ENCODE measurements around the gene PRSS48. TPM values are rescaled to one million over a fixed set of nuclear protein-coding genes. Genes with fewer than 3 reads are reported as not detected.

PRSS48 gene
- polyA plus RNA-seq, 1 experiment: not detected

DNA sequence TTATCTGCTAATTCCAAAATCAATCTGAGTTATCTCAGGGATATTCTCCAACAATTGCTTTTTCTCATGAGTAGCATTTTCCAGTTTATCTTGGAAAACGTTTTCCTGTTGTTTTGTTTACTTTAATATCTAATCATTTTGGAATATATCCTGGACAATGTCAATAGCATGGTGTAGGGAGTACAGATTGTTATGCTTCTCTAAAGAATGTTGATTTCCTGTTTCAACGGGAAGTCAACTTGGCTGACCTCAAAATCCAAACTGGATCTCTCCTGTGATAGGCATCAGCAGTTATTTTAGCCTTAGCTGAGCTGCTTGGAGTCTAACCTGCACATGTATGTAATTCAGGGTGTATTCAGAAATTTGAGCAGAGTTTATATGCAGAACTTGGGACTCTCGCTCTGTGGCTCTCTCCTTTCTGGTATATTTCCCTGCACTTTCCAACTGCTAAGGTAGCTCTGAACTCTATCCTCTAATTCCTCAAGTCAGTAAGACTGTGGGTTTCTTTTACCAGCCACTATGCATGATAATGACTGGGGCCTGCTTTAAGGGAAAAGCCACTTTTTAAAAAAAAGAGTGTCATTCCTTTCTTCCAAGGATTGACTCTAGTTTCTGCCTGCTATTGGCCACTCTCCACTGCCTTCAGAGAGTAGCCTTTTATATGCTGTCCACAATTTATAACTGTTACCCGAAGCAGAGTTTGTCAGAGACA lies 7.7 kb downstream of the PRSS48 start:
- ChIA-PET POLR2A (interaction anchor here (0.5 kb wide), 1 partner anchor 178 kb away, joined by 7 read pairs; no protein-coding TSS in a partner anchor), CTCF (interaction anchor here (0.8 to 2.2 kb wide), 2 partner anchors 8 to 148 kb away, joined by 4 to 13 read pairs; partner anchors contain the start of gene PRSS48)
- no peak for DNase-seq (ENCODE audit: low read depth)
- TF ChIP-seq, protein P1, sequence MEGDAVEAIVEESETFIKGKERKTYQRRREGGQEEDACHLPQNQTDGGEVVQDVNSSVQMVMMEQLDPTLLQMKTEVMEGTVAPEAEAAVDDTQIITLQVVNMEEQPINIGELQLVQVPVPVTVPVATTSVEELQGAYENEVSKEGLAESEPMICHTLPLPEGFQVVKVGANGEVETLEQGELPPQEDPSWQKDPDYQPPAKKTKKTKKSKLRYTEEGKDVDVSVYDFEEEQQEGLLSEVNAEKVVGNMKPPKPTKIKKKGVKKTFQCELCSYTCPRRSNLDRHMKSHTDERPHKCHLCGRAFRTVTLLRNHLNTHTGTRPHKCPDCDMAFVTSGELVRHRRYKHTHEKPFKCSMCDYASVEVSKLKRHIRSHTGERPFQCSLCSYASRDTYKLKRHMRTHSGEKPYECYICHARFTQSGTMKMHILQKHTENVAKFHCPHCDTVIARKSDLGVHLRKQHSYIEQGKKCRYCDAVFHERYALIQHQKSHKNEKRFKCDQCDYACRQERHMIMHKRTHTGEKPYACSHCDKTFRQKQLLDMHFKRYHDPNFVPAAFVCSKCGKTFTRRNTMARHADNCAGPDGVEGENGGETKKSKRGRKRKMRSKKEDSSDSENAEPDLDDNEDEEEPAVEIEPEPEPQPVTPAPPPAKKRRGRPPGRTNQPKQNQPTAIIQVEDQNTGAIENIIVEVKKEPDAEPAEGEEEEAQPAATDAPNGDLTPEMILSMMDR (IDR thresholded peaks at IDR 0.05; ENCODE audit: insufficient read depth, low read depth, low read length): no peak
- Histone ChIP-seq H3K4me3 (ENCODE audit: low read depth, low read length) (no peak overlapping the region), H3K27me3 (ENCODE audit: control insufficient read depth, insufficient read depth, low read length) (no peaks in the 10 kb centered on the region), H3K36me3 (ENCODE audit: control insufficient read depth, insufficient read depth, low read length) (no peaks in the 10 kb centered on the region)

DNA sequence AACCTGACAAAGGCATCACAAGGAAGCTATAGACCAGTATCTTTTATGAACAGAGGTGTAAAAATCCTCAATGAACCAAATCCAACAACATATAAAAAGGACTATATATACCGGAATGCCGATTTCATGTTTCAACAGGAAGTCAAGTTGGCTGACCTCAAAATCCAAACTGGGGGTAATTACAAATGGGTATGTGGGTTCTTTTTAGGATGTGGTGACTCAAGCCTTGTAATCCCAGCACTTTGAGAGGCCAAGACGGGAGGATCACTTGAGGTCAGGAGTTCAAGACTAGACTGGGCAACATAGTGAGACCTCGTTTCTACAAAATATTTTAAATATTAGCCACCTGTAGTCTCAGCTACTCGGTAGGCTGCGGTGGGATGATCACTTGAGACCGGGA lies 10.4 kb downstream of the PRSS48 start:
- CTCF ChIA-PET: interaction anchor here (0.8 kb wide), 2 partner anchors 10 to 75 kb away, joined by 3 to 4 read pairs; partner anchors contain the start of gene PRSS48
- Histone ChIP-seq H3K36me3 (ENCODE audit: control insufficient read depth, insufficient read depth, low read length) (no peaks in the 10 kb centered on the region), H3K27me3 (ENCODE audit: control insufficient read depth, insufficient read depth, low read length) (no peaks in the 10 kb centered on the region), H3K4me3 (ENCODE audit: low read depth, low read length) (no peak overlapping the region)
- TF ChIP-seq, protein P1 (IDR thresholded peaks at IDR 0.05; ENCODE audit: insufficient read depth, low read depth, low read length): no peak
- DNase-seq (ENCODE audit: low read depth): no peak
- POLR2A ChIA-PET: no interaction called here

DNA sequence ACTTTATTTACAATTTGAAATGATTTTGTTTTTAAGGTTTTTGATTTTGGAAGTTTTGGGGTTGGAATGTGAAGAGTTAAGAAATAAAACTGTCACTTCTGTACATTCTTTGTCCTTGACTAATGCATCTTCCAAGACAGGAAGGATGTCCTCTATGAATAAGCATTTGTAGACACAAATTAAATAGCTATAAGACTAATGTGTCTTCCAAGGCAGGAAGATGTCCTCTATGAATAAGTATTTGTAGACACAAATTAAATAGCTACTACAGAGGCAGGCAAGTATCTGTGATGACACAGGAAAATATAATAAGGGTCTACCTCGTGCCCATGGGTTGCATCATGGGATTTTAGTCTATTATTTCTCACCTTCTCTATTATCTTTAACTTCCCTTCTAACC lies 14.5 kb downstream of the PRSS48 start:
- no peak for DNase-seq (ENCODE audit: low read depth)
- no peaks in the 10 kb centered on the region for H3K27me3 ChIP-seq (ENCODE audit: control insufficient read depth, insufficient read depth, low read length)
- no peak overlapping the region for H3K4me3 ChIP-seq (ENCODE audit: low read depth, low read length)
- TF ChIP-seq, protein P1 (IDR thresholded peaks at IDR 0.05; ENCODE audit: insufficient read depth, low read depth, low read length): no peak
- POLR2A ChIA-PET: no interaction called here
- CTCF ChIA-PET: interaction anchor here (0.7 kb wide), 2 partner anchors 10 to 15 kb away, joined by 3 to 4 read pairs; partner anchors contain the start of gene PRSS48
- H3K36me3 ChIP-seq (ENCODE audit: control insufficient read depth, insufficient read depth, low read length): no peaks in the 10 kb centered on the region

DNA sequence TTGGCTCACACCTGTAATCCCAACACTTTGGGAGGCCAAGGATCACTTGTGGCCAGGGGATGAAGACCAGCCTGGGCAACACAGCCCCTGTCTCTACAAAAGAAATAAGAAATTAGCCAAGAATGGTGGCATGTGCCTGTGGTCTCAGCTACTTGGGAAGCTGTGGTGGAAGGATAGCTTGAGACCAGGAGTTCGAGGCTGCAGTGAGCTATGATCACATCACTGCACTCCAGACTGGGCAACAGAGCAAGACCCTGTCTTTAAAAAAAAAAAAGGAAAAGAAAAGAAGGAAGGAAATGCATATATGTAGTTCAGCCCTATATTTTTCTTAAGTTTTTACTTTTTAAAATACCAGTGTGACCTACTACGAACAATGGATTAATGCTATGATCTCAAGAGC lies 15.1 kb downstream of the PRSS48 start:
- DNase-seq (ENCODE audit: low read depth): no peak
- POLR2A ChIA-PET: no interaction called here
- Histone ChIP-seq H3K4me3 (ENCODE audit: low read depth, low read length) (no peak overlapping the region), H3K36me3 (ENCODE audit: control insufficient read depth, insufficient read depth, low read length) (no peaks in the 10 kb centered on the region), H3K27me3 (ENCODE audit: control insufficient read depth, insufficient read depth, low read length) (no peaks in the 10 kb centered on the region)
- CTCF ChIA-PET: interaction anchor here (0.7 to 1.0 kb wide), 3 partner anchors 9 to 15 kb away, joined by 3 to 4 read pairs (median 3); partner anchors contain the start of gene PRSS48
- TF ChIP-seq, protein P1 (IDR thresholded peaks at IDR 0.05; ENCODE audit: insufficient read depth, low read depth, low read length): no peak

DNA sequence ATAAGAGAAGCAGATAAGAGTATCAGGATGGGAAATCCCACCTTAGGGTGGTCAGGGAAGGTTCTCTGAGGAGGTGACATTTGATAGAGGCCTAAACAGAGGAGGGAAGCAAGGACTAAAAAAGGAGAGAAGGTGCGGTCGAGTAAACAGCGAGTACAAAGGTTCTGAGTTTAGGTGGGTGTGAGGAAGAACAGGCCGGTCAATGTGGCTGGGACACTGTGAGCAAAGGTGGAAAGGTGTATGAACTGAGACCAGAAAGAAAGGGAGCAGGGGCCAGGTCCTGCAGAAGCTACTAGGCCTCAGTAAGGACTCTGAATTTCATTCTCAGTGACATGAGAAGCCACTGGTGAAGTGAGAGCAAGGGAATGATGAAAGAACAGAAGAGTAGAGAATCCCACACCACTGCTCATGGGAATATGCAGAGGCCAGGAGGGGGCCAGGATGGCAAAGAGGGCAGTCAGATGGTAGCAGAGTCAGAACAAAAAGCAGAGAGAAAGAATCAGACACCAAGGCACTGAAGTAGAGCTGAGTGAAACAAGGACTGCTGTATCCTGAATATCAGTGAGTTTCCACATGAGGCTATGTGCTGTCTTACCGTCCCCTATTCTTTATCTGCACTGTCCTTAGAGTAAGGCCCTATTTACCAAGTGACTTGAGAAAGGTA lies 18.0 kb downstream of the PRSS48 start:
- TF ChIP-seq, protein P1 (IDR thresholded peaks at IDR 0.05; ENCODE audit: insufficient read depth, low read depth, low read length): no peak
- ChIA-PET POLR2A (no interaction called here), CTCF (interaction anchor here (2.1 kb wide), 1 partner anchor 18 kb away, joined by 6 read pairs; the partner anchor contains the start of gene PRSS48)
- Histone ChIP-seq H3K4me3 (ENCODE audit: low read depth, low read length) (no peak overlapping the region), H3K36me3 (ENCODE audit: control insufficient read depth, insufficient read depth, low read length) (no peaks in the 10 kb centered on the region), H3K27me3 (ENCODE audit: control insufficient read depth, insufficient read depth, low read length) (no peaks in the 10 kb centered on the region)
- no peak for DNase-seq (ENCODE audit: low read depth)

Data from BJ (cell line).